ENCODE data around the gene FSTL3.

Gene FSTL3

GRCh38 chr19:656751-657559, 19.2 kb upstream of the FSTL3 start:
- Histone ChIP-seq H3K4me1 (ENCODE audit: control insufficient read depth in 1 of 2, insufficient read depth in 2 of 2, low read length in 2 of 2) (peaks cover 0 to 45% of the 10 kb centered on the region in 2 donors), H3K36me3 (ENCODE audit: control insufficient read depth in 1 of 2, insufficient read depth in 2 of 2, low read length in 2 of 2) (peaks cover 0 to 21% of the 10 kb centered on the region in 2 donors), H3K4me3 (ENCODE audit: low read depth in 1 of 2, low read length in 2 of 2) (no peak overlapping the region), H3K27ac (ENCODE audit: low read length) (no peak overlapping the region), H3K27me3 (ENCODE audit: low read depth, low read length) (no peaks in the 10 kb centered on the region), H3K9me3 (ENCODE audit: control insufficient read depth in 1 of 2, low read length in 2 of 2) (no peaks in the 10 kb centered on the region)

GRCh38 chr19:657611-658010, 18.6 kb upstream of the FSTL3 start:
- H3K27me3 ChIP-seq (ENCODE audit: low read depth, low read length), result no peaks in the 10 kb centered on the region
- H3K27ac ChIP-seq (ENCODE audit: low read length), result no peak overlapping the region
- no peak overlapping the region for H3K4me3 ChIP-seq (ENCODE audit: low read depth in 1 of 2, low read length in 2 of 2)
- no peaks in the 10 kb centered on the region for H3K9me3 ChIP-seq (ENCODE audit: control insufficient read depth in 1 of 2, low read length in 2 of 2)
- peaks cover 0 to 17% of the 10 kb centered on the region in 2 donors for H3K36me3 ChIP-seq (ENCODE audit: control insufficient read depth in 1 of 2, insufficient read depth in 2 of 2, low read length in 2 of 2)
- peaks cover 0 to 48% of the 10 kb centered on the region in 2 donors for H3K4me1 ChIP-seq (ENCODE audit: control insufficient read depth in 1 of 2, insufficient read depth in 2 of 2, low read length in 2 of 2)

GRCh38 chr19:658059-658839, 17.9 kb upstream of the FSTL3 start:
- no peaks in the 10 kb centered on the region for H3K9me3 ChIP-seq (ENCODE audit: control insufficient read depth in 1 of 2, low read length in 2 of 2)
- H3K27me3 ChIP-seq (ENCODE audit: low read depth, low read length), result no peaks in the 10 kb centered on the region
- H3K4me3 ChIP-seq (ENCODE audit: low read depth in 1 of 2, low read length in 2 of 2), result no peak overlapping the region
- peaks cover 0 to 10% of the 10 kb centered on the region in 2 donors for H3K36me3 ChIP-seq (ENCODE audit: control insufficient read depth in 1 of 2, insufficient read depth in 2 of 2, low read length in 2 of 2)
- H3K27ac ChIP-seq (ENCODE audit: low read length), result no peak overlapping the region
- peaks cover 0 to 48% of the 10 kb centered on the region in 2 donors for H3K4me1 ChIP-seq (ENCODE audit: control insufficient read depth in 1 of 2, insufficient read depth in 2 of 2, low read length in 2 of 2)

DNA sequence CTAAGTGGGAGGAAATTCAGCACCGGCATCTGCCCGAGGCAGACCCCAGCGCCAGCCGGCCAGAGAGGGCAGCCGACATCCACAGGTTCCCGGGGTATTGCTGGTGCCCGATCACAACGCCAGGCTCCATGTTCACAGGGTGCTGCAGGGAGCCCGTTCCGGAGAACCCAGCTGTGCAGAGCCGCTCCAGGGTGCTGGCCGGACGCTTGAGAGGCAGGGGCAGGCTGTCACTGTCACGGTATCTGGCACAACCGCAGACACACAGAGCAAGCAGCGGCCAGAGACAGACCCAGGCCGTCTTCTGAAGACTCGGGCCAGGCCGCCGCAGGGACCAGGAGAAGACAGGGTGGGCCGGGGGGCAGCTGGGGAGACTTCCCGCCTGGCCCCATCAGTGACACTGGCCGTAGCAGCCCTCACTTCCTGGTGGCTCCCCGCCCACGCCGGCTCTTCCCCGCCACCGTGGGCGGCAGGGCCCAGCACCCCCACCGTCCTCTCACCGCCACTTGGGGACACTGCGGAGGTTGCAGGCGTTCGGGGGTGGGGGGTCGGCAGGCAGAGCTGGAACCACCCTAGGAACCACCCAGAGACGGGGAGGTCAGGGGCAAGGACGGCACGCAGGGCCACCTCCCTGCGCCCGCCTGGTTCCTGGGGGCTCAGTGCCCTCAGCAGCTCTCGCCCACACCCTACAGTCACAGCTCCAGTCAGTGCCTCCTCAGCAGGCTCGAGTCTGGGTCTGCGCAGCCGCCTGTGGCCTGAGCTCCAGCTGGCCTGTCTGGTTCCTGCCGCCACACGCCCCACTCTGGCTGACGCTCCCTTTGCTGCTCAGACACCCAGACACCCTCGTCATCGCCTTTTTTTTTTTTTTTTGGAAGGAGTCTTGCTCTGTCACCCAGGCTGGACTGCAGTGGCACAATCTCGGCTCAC, 17.0 kb upstream of the FSTL3 start:
- Histone ChIP-seq H3K4me1 (ENCODE audit: control insufficient read depth in 1 of 2, insufficient read depth in 2 of 2, low read length in 2 of 2) (peaks cover 3 to 55% of the 10 kb centered on the region in 2 donors), H3K27ac (ENCODE audit: low read length) (no peak overlapping the region), H3K4me3 (ENCODE audit: low read depth in 1 of 2, low read length in 2 of 2) (no peak overlapping the region), H3K27me3 (ENCODE audit: low read depth, low read length) (no peaks in the 10 kb centered on the region), H3K36me3 (ENCODE audit: control insufficient read depth in 1 of 2, insufficient read depth in 2 of 2, low read length in 2 of 2) (peaks cover 0 to 5% of the 10 kb centered on the region in 2 donors), H3K9me3 (ENCODE audit: control insufficient read depth in 1 of 2, low read length in 2 of 2) (no peaks in the 10 kb centered on the region)

DNA sequence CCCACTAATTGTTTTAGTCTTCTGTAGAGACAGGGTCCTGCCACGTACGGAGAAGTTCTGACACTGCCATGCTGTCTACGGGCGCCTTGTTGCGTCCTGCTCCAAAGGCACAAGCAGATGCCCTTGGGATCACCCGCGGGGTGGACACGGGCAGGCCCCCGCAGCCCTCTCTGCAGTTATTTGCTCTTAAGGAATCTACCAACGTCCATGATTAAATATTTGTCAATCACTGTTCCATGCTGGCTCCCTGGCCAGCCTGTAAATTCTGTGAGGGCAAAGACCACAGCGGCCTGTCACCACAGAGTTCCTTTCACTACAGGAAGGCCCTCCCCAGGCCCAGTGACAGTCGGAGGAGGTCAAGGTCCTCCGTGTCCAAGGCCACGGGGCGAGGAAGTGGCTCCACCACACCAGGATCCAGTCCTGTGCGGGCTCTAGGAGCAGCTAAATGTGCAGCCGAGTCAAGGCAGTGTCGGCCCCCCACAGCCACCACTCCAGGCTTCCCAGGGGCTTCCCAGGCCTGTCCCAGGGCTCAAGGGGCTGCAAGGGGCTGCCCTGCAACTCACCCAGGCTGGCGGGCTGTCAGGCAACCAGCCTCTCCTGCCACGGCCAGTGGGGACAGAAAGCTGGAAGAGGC, 15.3 kb upstream of the FSTL3 start:
- Histone ChIP-seq H3K4me3 (ENCODE audit: low read depth in 1 of 2, low read length in 2 of 2) (peak overlapping the region; percentile 64 to 96), H3K4me1 (ENCODE audit: control insufficient read depth in 1 of 2, insufficient read depth in 2 of 2, low read length in 2 of 2) (peaks cover 7 to 65% of the 10 kb centered on the region in 2 donors), H3K27me3 (ENCODE audit: low read depth, low read length) (no peaks in the 10 kb centered on the region), H3K36me3 (ENCODE audit: control insufficient read depth in 1 of 2, insufficient read depth in 2 of 2, low read length in 2 of 2) (peaks cover 0 to 5% of the 10 kb centered on the region in 2 donors), H3K27ac (ENCODE audit: low read length) (peak overlapping the region; percentile 63), H3K9me3 (ENCODE audit: control insufficient read depth in 1 of 2, low read length in 2 of 2) (no peaks in the 10 kb centered on the region)

- peak overlapping the region; percentile 63 for H3K27ac ChIP-seq (ENCODE audit: low read length)
- H3K9me3 ChIP-seq (ENCODE audit: control insufficient read depth in 1 of 2, low read length in 2 of 2), result no peaks in the 10 kb centered on the region
- peaks cover 7 to 65% of the 10 kb centered on the region in 2 donors for H3K4me1 ChIP-seq (ENCODE audit: control insufficient read depth in 1 of 2, insufficient read depth in 2 of 2, low read length in 2 of 2)
- H3K4me3 ChIP-seq (ENCODE audit: low read depth in 1 of 2, low read length in 2 of 2), result peak overlapping the region; percentile 64 to 96
- H3K36me3 ChIP-seq (ENCODE audit: control insufficient read depth in 1 of 2, insufficient read depth in 2 of 2, low read length in 2 of 2), result peaks cover 0 to 5% of the 10 kb centered on the region in 2 donors
- no peaks in the 10 kb centered on the region for H3K27me3 ChIP-seq (ENCODE audit: low read depth, low read length)
These were observed 14.6 kb upstream of the FSTL3 start for GRCh38 chr19:661427-662196.

DNA sequence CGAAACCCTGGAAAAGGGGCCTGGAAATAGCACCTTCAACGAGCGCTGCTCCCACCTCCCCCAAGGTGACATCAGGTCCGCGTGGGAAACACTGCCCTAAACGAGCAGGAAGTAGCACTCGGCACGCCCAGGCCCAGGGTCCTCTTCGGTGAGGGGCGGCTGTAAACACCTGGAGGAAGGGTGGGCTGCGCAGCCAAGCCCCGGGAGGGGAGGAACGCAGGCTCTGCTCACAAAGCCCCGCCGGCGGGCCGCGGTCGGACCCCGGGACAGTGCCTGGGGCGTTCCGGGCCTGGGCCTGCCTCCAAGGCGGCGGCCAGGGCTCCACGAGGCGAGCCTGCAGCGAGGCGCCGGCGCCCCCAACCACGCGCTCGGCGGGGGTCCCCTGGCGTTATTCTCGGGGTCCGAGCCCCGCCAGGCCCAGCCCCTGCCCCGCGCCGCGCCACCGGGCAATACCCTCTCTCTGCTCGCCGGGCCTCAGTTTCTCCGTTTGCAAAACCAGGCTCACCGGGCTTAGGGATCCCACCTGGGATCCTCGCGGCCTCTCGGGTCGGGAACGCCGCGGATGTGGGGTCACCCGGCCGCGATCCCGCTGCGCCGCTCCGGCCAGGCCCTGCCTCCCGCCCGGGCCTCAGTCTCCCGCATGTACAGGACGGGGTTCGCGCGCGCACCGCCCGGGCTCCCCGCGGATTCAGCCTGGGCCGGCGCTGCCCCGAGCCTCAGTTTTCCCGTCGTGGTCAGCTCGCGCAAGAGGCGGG, 13.8 kb upstream of the FSTL3 start:
- Histone ChIP-seq H3K4me1 (ENCODE audit: control insufficient read depth in 1 of 2, insufficient read depth in 2 of 2, low read length in 2 of 2) (peaks cover 7 to 62% of the 10 kb centered on the region in 2 donors), H3K36me3 (ENCODE audit: control insufficient read depth in 1 of 2, insufficient read depth in 2 of 2, low read length in 2 of 2) (peaks cover 0 to 3% of the 10 kb centered on the region in 2 donors), H3K4me3 (ENCODE audit: low read depth in 1 of 2, low read length in 2 of 2) (peak overlapping the region; percentile 64 to 96), H3K27ac (ENCODE audit: low read length) (peak overlapping the region; percentile 63), H3K9me3 (ENCODE audit: control insufficient read depth in 1 of 2, low read length in 2 of 2) (no peaks in the 10 kb centered on the region), H3K27me3 (ENCODE audit: low read depth, low read length) (no peaks in the 10 kb centered on the region)

GRCh38 chr19:662962-663681, 13.1 kb upstream of the FSTL3 start, which contains the start of gene RNF126:
RNF126 (minus strand) TSS chr19:663214; CDS start chr19:663121, 93 bp downstream.
- Histone ChIP-seq H3K4me1 (ENCODE audit: control insufficient read depth in 1 of 2, insufficient read depth in 2 of 2, low read length in 2 of 2) (peaks cover 7 to 55% of the 10 kb centered on the region in 2 donors), H3K4me3 (ENCODE audit: low read depth in 1 of 2, low read length in 2 of 2) (peak within 1 kb of the TSS; percentile 64 to 96), H3K27ac (ENCODE audit: low read length) (peak within 1 kb of the TSS; percentile 80), H3K27me3 (ENCODE audit: low read depth, low read length) (no peaks in the 10 kb centered on the region), H3K9me3 (ENCODE audit: control insufficient read depth in 1 of 2, low read length in 2 of 2) (no peaks in the 10 kb centered on the region), H3K36me3 (ENCODE audit: control insufficient read depth in 1 of 2, insufficient read depth in 2 of 2, low read length in 2 of 2) (no peaks in the 10 kb centered on the region)

GRCh38 chr19:663682-664117, 12.5 kb upstream of the FSTL3 start:
- H3K4me3 ChIP-seq (ENCODE audit: low read depth in 1 of 2, low read length in 2 of 2), result peak overlapping the region; percentile 55 to 72
- H3K4me1 ChIP-seq (ENCODE audit: control insufficient read depth in 1 of 2, insufficient read depth in 2 of 2, low read length in 2 of 2), result peaks cover 7 to 51% of the 10 kb centered on the region in 2 donors
- H3K27ac ChIP-seq (ENCODE audit: low read length), result peak overlapping the region; percentile 80
- H3K9me3 ChIP-seq (ENCODE audit: control insufficient read depth in 1 of 2, low read length in 2 of 2), result no peaks in the 10 kb centered on the region
- H3K27me3 ChIP-seq (ENCODE audit: low read depth, low read length), result no peaks in the 10 kb centered on the region
- H3K36me3 ChIP-seq (ENCODE audit: control insufficient read depth in 1 of 2, insufficient read depth in 2 of 2, low read length in 2 of 2), result no peaks in the 10 kb centered on the region

Data from muscle layer of duodenum (tissue), 2 donors.